HG02938 (cell line): ENCODE measurements around the gene CAMK2B.

Experiments used
- ATAC-seq: cut with Tn5 transposase; IDR thresholded peaks from one replicate; pipeline ENCODE4 v1.9.1; 2021; ENCODE audit warnings: mild to moderate bottlenecking, moderate library complexity; ENCODE audit not compliant: unreplicated experiment

Gene CAMK2B

DNA sequence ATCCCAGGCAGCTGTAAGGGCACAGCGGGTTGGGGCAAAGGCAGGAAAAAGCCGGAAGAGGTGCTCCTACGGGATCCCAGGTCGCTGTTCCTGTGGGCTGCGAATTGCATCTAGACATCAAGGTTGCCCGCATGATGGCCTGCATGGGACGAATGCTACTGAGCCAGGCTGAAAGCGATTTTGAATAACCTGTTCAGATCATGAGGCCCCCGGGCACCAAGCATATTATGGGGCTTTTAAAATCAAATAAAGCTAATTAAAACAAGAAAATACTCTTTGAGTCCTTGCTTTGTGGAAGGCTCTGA lies 37.1 kb downstream of the CAMK2B start:
- ATAC-seq: no peak

DNA sequence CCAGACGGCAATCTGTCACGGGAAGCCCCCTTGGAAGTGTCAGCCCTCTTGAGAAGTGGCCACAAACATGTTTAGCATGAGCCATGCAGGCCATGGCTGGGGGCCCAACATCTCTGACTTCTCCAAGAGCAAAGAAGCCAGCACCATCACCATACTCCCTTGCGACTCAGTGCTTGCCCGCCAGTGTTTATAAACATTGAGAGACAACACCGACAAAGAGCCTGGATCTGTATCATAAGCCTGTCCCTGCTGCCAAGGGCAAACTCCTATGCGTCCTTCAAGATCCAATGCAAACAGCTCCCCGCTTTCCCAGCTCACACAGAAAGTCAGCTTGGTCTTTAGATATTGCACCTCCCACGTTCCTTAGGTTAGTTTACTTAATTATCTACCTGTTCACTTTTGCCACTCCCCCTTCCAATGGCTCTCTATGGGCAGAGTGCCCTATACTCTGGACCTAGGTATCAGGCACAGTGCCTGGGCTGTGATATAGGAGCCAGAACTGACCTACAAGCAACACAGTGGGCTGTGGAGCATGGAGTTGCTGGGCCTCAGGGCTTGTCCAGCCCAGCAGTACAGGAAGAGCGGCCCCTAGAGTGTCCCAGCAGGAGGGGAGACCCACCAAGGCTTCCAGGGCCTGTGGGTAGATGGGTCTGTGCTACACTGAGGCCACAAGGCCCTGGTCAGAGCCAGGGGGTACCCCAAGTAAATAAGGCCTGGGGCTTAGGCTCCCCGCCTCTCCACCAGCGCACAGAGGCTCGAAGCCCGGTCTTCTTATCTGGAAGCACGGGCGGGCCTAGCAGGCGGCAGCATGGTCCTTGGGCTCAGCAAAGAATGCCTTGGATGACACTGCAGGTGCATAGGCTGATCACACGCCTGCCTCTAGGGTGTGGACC lies 37.7 kb downstream of the CAMK2B start:
- no peak for ATAC-seq

DNA sequence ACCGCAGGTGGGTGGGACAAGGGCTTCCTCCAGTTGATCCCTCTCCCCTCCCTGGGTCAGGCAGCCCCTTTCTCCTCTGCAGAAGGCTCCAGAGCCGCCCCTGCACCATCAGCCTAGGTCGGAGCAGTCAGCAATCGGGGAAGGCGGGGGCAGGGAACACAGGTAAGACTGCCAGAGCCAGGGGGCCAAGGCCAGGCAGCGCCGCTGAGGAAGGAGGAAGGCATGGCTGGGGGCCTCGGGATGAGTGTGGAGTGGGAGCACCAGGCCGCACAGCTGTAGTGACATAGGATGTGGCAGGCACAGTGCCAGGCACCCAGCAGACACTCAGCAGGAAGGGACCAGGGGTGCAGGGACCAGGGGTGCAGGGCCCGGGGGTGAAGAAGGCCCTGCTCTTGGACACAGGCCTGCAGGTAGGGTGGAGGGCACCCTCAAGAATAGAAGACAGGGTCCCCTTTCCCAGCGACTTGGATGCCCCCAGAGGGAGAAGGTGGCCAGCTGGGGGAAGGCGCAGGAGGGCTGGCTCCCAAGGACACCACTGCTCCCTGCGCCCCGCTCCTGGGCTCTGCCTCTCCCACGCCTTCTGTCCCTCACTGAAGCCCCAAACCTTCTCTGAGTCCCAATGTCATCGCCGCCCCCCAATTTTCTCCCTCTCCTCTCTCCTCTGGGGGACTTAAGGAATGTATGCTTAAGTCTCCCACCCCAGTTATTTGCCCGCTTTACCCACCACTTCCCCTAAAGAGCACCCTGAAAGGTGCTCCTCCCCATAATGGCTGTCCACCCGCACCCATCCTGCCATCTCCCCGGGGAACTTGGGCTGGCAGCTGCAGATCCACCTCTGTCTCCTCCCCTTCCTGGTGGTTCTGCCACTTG lies 38.5 kb downstream of the CAMK2B start:
- no peak for ATAC-seq

DNA sequence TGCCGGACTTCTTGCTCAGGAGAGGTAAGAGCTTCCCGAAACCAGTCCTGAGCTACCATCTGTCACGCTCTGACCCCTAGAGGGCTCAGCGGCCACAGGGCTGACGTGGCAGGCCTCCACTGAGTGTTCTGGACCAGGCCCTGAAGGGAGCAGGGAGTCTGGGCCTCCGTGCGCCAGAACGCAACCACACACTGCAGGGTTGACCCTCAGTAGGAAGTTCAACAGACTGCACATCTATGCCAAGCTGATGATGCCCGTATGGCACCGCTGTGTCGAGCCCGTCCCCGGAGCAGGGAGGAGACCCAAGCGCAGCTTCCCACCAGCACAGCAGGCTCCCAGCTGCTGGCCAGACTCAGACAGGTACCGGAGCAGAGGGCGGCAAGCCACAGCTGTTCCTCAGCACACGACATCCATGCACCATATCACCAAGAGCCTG lies 39.2 kb downstream of the CAMK2B start:
- ATAC-seq: no peak

DNA sequence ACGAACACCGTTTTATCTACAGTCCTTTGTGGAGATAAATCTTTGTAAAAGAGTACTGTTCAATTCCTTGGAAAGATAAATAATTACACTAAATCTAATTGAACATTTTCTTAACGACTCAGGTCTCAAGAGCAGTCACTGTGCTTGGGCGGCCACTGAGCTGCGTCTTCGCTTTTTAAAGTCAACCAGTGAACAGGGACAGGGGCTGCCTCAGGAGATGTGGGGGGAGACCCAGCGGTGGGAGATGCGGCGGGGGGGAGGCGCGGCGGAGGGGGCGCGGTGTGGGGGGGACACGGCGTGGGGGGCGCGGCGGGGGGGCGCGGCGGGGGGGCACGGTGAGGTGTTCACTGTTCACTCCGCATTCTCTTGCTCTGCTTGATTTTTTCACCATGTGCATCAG lies 39.8 kb downstream of the CAMK2B start:
- ATAC-seq: no peak

DNA sequence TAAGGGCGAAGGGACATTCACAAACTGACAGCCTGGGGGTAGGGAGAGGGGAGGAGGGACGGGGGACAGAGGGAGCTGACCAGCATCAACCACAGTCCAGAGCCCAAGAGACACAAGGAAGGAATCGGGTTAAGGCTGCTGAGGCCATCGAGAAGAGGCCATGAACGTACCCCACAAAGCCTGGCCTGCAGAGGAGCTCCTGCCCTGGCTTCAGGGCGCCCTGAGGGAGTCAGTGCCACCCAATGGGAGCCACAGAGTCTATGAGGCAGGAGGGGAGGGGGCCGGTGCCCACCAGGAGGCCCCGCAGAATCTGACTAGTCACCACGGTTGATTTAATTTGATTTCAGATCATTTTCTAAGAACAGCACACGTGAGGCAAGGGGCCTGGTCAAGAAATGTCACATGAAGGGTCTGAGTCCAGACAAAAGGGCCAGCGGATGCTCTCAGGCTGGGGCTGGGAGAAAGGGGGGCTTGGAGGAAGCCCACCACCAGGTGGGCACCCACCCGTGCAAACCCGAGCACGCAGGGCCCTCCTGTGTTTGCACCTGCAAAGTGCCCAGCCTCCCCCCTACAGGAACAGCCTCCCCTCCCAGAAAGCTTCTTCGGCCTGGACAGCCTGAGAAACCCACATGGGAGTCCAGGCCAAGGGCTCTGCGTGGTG lies 40.4 kb downstream of the CAMK2B start:
- ATAC-seq: no peak

DNA sequence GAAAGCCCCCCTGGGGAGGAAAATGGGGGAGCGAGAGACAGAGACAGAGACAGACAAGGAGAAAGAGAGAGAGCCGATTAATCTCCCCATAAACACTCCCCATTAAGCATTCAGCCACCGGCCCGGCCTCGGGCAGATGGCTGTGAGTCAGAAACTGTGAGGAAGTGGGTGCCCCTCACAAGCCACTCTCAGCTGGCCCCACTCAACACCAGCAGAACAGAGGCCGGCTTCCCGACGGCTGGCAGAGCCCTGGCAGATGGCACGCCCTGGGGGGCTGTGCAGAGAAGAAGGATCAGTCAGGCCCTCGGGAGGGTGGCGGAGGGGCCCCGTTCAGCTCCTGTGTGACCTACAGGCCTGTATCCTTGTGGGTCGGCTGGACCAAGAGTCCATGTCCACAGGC lies 41.2 kb downstream of the CAMK2B start:
- no peak for ATAC-seq

DNA sequence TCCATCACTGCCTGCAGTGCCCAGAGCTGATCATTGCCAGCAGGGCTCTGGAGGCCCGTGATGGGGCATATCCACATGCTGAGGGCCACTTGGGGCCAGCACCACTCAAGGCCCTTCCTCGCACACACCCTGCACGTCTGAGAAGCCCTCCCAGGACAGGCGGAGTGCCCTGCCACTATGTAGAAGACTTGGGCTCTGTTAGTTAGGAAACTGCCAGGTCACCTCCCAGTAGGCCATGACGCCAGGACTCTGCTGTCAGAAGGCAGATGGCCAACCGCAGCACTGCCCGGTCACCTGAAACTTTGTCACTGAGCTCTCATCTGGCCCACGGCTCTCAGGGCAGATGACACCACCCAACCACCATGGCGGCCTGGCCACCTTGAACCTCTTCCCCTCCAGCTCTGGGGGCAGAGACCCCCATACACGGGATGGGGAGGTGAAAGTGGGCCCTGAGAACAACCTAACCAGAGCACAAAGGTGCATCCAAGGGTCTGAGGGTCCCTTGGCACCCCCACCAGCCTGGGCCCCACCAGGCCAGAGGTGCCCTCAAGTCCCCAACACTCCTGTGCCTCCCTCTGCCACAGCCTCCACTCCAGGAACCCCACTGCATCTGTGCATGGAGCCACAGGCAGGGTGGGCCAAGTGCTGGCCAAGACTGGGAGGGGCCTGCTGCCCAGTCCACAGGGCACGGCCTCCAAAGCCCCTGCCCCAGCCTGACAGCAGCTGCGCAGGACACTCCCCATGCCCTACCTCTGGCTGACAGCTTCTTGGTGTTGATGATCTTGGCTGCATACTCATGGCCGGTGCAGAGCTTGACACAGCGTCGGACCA lies 41.8 kb downstream of the CAMK2B start:
- ATAC-seq: no peak

DNA sequence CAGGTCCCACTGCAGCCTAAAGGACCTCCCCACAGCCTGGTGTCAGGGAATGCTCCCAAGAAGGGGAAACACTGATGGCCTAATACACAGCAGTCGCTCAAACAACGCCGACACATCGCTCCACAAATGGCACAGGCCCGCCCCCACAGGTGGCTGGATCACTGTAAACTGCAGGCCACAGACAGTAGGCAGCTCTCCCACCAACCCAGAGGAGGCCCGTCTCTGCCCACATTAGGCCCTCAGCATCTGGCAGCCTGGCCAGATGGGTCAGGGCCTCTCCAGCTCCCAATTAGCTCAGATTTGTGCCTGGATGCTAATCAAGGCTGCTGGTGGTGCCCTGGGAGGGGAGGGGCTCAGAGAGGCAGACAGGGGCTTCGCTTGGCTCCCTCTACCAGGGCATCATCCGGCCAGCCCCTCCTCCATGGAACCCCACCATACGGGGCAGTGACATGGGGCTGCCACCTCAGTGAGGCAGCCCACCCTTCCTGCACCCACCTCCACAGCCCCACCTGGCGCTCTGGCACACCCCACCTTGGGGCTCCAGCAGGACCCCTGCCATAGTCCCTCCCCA lies 42.7 kb downstream of the CAMK2B start:
- no peak for ATAC-seq

DNA sequence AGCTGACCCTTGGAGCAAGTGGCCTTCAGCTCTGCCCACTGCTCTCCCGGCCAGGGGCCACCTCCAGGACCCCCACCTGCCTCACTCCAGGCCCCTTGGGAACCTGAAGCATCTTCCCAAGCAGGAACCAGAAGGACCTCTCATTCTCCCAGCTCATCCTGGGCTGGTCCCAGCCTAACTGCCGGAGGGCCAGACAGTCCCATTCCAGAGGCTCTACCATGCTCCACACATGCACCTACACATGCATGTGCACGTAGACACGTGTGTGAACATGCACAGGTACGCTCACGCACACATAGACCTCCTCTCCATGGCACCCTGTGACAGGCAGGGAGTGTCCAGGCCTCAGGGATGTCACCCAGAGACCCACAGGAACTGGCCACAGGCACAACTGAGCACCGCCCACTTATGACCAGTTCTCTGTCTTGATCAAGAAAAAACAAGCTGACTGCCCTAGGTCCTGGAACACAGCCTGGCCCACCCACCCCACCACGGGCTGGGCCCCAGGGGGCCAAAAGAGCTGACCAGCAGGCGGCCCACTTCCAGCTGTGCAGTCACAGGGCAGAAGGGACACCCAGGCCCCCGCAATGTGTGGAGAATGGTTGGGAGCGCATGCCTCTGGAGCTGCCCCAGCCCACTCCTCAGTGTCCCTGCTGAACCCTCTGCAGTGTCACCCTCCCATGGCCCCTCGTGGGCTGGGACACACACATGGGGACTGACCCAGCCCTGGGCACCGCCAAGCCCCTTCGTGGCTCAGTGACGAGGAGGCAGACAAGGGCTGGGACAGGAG lies 43.4 kb downstream of the CAMK2B start:
- ATAC-seq: no peak

DNA sequence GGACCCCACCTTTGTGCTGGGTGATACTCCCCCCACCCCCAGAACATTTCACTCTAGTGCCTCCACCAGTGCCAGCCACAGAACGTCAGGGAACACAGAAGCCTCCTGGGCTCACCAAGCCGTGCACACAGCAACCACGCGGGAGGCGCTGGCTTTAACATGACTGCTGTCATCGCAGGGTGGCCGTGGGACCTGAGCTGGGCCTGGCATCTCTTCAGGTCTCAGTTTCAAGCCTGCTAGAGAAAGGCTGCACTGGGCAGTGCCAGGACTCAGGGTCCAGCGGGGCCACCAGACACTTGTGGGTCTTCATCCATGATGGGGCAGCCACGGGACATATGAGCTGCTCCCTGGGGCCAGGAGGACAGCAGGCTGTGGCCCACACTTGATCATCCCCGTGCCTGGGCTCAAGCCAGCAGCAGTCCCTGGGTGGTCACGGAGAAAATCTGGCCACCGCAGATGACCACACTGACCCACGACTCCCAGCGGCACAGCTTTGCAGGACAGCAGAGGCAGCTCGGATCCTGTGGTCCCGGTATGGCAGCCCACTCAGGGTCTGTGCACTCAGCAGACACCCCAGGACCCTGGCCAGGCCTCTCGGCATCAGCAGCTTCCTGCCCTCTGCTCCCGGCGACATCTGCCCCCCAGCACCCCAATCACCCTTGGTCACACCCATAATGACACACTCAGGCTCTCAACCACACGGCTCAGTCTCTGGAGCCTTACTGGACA lies 44.2 kb downstream of the CAMK2B start:
- ATAC-seq: no peak

DNA sequence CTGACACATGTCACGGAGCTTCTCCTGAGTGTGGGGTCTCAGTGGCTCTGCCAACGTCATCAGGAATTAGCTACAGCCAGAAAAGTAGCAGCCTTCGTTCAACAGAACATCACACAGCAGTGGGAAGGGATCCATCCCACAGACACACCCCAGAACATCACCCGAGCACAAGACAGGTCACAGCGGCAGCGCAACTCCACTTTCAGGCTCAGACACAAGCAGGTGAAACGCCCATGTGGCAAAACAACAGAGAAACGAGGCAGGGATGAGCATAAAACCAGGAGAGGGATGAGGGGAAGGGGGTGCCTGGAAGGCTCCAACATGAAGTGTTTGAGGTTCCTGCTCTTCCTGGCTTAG lies 44.8 kb downstream of the CAMK2B start:
- ATAC-seq: no peak

DNA sequence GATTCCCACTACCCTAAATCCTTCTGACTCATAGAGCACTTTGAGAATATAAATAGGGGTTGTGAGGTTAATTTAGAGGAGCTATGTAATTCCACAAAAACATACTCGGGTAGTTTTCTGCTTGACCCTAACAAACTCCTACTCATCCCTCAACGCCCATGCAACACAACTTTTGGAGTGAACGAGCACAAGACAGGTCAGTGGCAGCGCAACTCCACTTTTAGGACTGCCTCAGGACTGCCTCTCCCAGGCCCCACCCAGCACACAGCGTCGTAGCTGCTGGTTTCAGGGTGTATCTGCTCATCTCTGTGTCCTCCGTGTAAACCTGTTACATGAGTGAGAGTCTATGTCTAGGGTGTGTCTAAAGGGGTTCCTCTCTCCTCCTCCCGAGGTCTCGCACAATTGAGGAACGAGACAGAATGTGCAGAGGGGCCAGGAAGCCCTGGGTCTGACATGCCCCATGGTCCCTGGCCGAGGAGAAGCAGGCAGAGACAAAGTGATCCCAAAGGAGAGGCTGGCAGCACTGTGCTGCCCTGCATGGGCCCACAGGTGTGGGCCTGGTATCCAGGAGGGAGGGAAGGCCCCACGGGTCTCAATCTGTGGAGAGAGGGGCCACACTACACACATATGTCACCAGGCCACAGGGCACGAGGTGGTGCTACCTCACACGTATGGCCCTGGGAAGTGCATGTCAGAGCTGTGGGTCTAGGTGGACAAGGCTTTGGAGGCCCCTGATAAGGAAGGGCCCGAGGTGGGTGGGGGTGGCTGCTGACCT lies 45.5 kb downstream of the CAMK2B start:
- no peak for ATAC-seq

DNA sequence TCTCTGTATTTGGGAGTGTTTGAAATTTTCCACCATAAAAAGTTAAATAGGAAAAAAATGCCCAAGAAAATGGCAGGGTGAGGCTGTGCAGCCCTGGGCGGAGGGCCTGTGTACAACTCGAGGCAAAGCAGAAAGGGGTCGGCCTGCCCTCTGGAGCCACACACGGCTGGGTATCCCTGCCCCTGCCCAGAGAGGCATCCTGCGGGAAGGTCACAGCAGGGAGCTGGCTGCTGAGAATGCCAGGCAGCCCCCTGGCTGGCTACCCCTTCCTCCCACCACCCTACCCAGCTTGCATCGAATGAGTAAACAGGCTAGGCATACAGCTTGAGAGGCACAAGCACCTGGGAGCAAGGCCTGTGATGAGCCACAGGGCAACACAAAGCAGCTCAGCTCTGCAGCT lies 46.1 kb downstream of the CAMK2B start:
- no peak for ATAC-seq

DNA sequence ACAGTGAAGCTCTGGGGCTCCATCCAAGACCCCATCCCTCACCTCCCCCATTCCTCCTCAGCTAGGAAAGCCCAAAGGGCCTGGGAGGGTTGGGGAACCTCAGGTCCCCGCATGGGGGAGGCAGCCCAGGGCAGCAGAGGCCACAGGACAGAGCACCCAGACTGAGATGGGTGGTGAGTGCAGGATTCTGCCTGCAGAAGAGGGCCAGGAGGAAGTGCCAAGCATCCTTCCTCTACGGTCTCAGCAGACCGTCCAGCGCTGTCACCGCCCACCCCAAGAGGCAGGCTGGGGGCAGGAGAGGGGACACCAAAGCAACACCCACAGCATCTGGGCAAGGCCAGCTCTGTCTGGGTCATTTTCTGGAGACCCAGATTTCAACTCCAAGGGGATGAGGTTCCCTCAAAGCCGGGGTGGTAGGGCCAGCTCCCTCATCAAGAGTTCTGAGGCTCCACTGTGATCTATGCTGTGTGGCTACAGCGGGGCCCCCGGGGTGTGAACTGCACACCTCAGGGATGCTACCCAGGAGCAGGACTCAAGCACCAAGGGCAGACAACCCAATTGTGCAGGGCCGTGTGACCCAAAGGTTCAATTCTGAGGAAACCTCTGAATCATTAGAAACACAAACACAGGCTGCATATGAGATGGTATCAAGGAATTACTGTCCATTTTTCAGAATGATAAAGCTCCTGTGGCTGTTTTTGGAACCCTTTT lies 46.8 kb downstream of the CAMK2B start:
- no peak for ATAC-seq

DNA sequence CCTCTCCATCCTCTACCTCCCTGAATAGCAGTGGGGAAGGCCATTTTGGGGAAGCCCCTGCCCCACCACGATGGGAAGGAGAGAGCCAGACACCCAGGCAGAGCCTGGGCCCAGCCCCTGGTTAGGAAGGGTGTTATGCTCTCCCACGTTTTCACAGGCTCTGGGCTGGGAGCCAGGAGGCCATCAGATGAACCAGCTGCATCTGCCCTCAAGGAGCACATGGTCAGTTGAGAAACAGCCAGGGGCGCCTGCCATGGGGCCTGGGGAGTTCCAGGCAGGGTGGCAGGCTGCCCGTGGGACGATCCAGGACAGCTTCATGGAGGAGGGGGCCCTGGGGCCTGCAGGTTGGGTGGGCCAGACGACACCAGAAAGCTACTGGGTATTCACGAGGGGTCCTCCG lies 47.5 kb downstream of the CAMK2B start:
- no peak for ATAC-seq

DNA sequence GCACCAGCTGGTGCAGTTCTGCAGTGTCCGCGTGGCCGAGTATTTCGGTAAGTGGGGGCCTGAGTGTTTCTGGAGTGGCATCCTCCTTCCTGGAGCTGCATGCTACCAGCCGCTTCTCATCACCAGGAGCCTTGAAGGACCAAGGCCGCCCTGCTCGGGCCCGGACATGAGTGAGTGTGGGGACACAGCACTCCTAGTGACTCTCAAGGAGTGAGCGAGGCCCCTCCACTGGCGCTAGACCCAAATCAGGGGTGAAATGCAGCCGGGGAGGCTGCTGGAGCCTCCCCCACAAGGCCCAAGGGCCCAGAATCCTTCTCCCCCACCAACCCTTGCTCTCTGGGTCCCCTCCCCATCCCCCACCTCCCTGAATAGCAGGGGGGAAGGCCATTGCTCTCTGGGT lies 48.0 kb downstream of the CAMK2B start:
- no peak for ATAC-seq
